K562 (cell line): Measurements from ENCODE around the gene MMP24OS. TPM values are rescaled to one million over a fixed set of nuclear protein-coding genes. Genes with fewer than 3 reads are reported as not detected.

Experiments
- BRCA1 ChIP-seq, 2 experiments: fragments of 450-650 bp in 1 of 2; sonication (generic) in 1 of 2; formaldehyde crosslinking in 1 of 2; IDR thresholded peaks; 2 replicates each; pipeline versions ENCODE4 v1.5.0 to v1.6.1; 2017 to 2020; ENCODE audit warnings: mild to moderate bottlenecking in 1 of 2, missing genetic modification reagents in 1 of 2
- CREM ChIP-seq: IDR thresholded peaks from 2 replicates; pipeline ENCODE4 v1.6.1; 2014; ENCODE audit warnings: antibody characterized with exemption, low read depth
- ELF4 ChIP-seq: fragments of 450-650 bp; formaldehyde crosslinking; IDR thresholded peaks from 2 replicates; pipeline ENCODE4 v1.4.0; 2022; ENCODE audit warnings: missing genetic modification characterization
- GABPA ChIP-seq: fragments of 200-800 bp; sonication (Bioruptor generic); conservative IDR thresholded peaks from 2 replicates; pipeline ENCODE4 v1.6.1; 2016; ENCODE audit warnings: low read depth, missing genetic modification characterization, missing compliant biosample characterization
- NFIC ChIP-seq: fragments of 450-650 bp; IDR thresholded peaks from 2 replicates; pipeline ENCODE4 v1.6.1; 2017; ENCODE audit warnings: mild to moderate bottlenecking, inconsistent platforms
- TOE1 ChIP-seq, 2 experiments: fragments of 450-650 bp in 1 of 2; sonication (generic) in 1 of 2; formaldehyde crosslinking in 1 of 2; IDR thresholded peaks; 2 replicates each; pipeline versions ENCODE4 v1.7.1 to v1.8.0; 2016 to 2022; ENCODE audit warnings: borderline replicate concordance in 2 of 2, mild to moderate bottlenecking in 2 of 2, antibody characterized with exemption in 1 of 2, inconsistent platforms in 1 of 2, low read depth in 1 of 2, missing genetic modification reagents in 1 of 2, moderate library complexity in 1 of 2
- ZBTB17 ChIP-seq: fragments of 450-650 bp; formaldehyde crosslinking; IDR thresholded peaks from 2 replicates; pipeline ENCODE4 v1.4.0; 2020; ENCODE audit warnings: mild to moderate bottlenecking
- ZNF23 ChIP-seq: fragments of 250-450 bp; sonication (Bioruptor Pico); IDR thresholded peaks from 2 replicates; pipeline ENCODE4 v1.4.0; 2020; ENCODE audit warnings: mild to moderate bottlenecking
- ZNF76 ChIP-seq: fragments of 250-450 bp; sonication (Bioruptor Pico); IDR thresholded peaks from 2 replicates; pipeline ENCODE4 v1.4.0; 2020; ENCODE audit warnings: mild to moderate bottlenecking, moderate library complexity, borderline replicate concordance
- polyA plus RNA-seq, 8 experiments: library from polyadenylated mRNA; depleted of rRNA in 4 of 8; stranded (reverse) in 5 of 8; unstranded in 3 of 8; fragments of >200 nt; fragmentation: Nextera tagmentation in 2 of 8; fragmentation: Illumina TruSeq in 1 of 8; extraction: Ambion mirVana in 2 of 8; extraction: Trizol in 1 of 8; gene quantifications; 2 replicates each; pipeline versions ENCODE4 v1.2.1 to v1.2.3, GENCODE V29; 2011 to 2014; ENCODE audit warnings: inconsistent platforms in 1 of 8, missing spikeins in 1 of 8
- total RNA-seq, 7 experiments: library from RNA; depleted of rRNA in 6 of 7; stranded (reverse); fragments of >200 nt in 6 of 7; fragmentation: Illumina TruSeq in 2 of 7; extraction: Trizol in 2 of 7; gene quantifications; 2 replicates each; pipeline versions ENCODE4 v1.2.1 to v1.2.3, GENCODE V29; 2011 to 2021; ENCODE audit warnings: low replicate concordance in 1 of 7
- TF ChIP-seq, protein P1 (sequence below): IDR thresholded peaks from 3 replicates; pipeline ENCODE4 v1.6.1; 2011; ENCODE audit warnings: borderline replicate concordance, mild to moderate bottlenecking, moderate library complexity; ENCODE audit not compliant: insufficient read length; ENCODE audit errors: extremely low read depth
- TF ChIP-seq, protein P2 (sequence below): fragments of 450-650 bp; IDR thresholded peaks from 2 replicates; pipeline ENCODE4 v1.6.1; 2016; ENCODE audit warnings: mild to moderate bottlenecking, moderate library complexity

MMP24OS gene
- total and polyA plus RNA-seq, 9 of the 15 experiments (the other 6 are each of a cell fraction or from before 2014, with no cell fraction given), result 0.92 to 41.5 (median 11.4) TPM

DNA sequence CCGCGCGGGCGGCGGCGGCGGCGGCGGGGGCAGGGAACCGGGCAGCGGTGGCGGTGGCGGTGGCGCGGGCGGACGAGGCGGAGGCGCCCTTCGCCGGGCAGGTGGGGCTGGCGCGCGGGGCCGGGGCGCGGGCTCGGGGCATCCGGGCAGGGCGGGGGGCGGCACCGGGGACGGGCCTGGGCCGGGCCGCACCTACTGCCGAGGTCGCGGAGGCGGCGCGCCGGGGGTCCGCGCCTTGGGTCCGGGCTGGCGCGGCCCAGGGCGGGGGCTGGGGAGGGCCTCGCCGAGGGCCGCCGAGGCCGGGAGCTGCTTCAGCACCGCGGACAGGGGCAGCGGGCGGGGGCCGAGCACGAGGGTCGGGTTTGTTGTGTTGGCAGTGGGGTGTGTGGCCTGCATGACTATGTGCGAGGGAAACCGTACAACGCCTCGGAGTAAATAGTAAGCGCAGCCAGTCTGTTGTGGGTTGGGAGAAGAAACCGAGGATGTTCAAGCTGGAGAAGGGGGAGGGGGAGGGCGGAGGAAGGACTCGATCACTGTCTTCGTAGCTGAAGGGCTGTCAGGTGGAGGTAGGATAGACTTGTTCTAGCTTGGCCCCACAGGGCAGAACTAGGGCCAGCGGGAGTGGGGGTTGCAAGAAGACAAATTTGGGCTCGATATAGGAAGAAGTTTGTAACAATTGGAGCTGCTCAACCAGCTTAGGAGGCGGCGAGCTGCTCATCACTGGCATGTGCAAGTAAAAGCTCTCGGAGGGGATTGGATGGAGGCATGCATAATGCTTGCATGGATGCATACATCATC lies 50.8 kb downstream of the MMP24OS start (continued):
- TF ChIP-seq, protein P1, sequence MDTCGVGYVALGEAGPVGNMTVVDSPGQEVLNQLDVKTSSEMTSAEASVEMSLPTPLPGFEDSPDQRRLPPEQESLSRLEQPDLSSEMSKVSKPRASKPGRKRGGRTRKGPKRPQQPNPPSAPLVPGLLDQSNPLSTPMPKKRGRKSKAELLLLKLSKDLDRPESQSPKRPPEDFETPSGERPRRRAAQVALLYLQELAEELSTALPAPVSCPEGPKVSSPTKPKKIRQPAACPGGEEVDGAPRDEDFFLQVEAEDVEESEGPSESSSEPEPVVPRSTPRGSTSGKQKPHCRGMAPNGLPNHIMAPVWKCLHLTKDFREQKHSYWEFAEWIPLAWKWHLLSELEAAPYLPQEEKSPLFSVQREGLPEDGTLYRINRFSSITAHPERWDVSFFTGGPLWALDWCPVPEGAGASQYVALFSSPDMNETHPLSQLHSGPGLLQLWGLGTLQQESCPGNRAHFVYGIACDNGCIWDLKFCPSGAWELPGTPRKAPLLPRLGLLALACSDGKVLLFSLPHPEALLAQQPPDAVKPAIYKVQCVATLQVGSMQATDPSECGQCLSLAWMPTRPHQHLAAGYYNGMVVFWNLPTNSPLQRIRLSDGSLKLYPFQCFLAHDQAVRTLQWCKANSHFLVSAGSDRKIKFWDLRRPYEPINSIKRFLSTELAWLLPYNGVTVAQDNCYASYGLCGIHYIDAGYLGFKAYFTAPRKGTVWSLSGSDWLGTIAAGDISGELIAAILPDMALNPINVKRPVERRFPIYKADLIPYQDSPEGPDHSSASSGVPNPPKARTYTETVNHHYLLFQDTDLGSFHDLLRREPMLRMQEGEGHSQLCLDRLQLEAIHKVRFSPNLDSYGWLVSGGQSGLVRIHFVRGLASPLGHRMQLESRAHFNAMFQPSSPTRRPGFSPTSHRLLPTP, result no peak
- no peak for TF ChIP-seq BRCA1 (IDR thresholded peaks at IDR 0.05)
- TF ChIP-seq BRCA1 (CRISPR knock-in tag; IDR thresholded peaks at IDR 0.05), result no peak
- no peak for TF ChIP-seq ZNF76 (CRISPR knock-in tag)
- TF ChIP-seq ZBTB17 (CRISPR knock-in tag), result no peak
- TF ChIP-seq NFIC, result no peak
- no peak for TF ChIP-seq TOE1 (IDR thresholded peaks at IDR 0.05; ENCODE audit: borderline replicate concordance)
- no peak for TF ChIP-seq TOE1 (CRISPR knock-in tag; IDR thresholded peaks at IDR 0.05; ENCODE audit: borderline replicate concordance, low read depth)
- TF ChIP-seq CREM, result peak; percentile 27; the same call in 1 of the 2 replicates
- no peak for TF ChIP-seq ZNF23 (CRISPR knock-in tag)
- TF ChIP-seq GABPA, result no peak
- TF ChIP-seq, protein P2, sequence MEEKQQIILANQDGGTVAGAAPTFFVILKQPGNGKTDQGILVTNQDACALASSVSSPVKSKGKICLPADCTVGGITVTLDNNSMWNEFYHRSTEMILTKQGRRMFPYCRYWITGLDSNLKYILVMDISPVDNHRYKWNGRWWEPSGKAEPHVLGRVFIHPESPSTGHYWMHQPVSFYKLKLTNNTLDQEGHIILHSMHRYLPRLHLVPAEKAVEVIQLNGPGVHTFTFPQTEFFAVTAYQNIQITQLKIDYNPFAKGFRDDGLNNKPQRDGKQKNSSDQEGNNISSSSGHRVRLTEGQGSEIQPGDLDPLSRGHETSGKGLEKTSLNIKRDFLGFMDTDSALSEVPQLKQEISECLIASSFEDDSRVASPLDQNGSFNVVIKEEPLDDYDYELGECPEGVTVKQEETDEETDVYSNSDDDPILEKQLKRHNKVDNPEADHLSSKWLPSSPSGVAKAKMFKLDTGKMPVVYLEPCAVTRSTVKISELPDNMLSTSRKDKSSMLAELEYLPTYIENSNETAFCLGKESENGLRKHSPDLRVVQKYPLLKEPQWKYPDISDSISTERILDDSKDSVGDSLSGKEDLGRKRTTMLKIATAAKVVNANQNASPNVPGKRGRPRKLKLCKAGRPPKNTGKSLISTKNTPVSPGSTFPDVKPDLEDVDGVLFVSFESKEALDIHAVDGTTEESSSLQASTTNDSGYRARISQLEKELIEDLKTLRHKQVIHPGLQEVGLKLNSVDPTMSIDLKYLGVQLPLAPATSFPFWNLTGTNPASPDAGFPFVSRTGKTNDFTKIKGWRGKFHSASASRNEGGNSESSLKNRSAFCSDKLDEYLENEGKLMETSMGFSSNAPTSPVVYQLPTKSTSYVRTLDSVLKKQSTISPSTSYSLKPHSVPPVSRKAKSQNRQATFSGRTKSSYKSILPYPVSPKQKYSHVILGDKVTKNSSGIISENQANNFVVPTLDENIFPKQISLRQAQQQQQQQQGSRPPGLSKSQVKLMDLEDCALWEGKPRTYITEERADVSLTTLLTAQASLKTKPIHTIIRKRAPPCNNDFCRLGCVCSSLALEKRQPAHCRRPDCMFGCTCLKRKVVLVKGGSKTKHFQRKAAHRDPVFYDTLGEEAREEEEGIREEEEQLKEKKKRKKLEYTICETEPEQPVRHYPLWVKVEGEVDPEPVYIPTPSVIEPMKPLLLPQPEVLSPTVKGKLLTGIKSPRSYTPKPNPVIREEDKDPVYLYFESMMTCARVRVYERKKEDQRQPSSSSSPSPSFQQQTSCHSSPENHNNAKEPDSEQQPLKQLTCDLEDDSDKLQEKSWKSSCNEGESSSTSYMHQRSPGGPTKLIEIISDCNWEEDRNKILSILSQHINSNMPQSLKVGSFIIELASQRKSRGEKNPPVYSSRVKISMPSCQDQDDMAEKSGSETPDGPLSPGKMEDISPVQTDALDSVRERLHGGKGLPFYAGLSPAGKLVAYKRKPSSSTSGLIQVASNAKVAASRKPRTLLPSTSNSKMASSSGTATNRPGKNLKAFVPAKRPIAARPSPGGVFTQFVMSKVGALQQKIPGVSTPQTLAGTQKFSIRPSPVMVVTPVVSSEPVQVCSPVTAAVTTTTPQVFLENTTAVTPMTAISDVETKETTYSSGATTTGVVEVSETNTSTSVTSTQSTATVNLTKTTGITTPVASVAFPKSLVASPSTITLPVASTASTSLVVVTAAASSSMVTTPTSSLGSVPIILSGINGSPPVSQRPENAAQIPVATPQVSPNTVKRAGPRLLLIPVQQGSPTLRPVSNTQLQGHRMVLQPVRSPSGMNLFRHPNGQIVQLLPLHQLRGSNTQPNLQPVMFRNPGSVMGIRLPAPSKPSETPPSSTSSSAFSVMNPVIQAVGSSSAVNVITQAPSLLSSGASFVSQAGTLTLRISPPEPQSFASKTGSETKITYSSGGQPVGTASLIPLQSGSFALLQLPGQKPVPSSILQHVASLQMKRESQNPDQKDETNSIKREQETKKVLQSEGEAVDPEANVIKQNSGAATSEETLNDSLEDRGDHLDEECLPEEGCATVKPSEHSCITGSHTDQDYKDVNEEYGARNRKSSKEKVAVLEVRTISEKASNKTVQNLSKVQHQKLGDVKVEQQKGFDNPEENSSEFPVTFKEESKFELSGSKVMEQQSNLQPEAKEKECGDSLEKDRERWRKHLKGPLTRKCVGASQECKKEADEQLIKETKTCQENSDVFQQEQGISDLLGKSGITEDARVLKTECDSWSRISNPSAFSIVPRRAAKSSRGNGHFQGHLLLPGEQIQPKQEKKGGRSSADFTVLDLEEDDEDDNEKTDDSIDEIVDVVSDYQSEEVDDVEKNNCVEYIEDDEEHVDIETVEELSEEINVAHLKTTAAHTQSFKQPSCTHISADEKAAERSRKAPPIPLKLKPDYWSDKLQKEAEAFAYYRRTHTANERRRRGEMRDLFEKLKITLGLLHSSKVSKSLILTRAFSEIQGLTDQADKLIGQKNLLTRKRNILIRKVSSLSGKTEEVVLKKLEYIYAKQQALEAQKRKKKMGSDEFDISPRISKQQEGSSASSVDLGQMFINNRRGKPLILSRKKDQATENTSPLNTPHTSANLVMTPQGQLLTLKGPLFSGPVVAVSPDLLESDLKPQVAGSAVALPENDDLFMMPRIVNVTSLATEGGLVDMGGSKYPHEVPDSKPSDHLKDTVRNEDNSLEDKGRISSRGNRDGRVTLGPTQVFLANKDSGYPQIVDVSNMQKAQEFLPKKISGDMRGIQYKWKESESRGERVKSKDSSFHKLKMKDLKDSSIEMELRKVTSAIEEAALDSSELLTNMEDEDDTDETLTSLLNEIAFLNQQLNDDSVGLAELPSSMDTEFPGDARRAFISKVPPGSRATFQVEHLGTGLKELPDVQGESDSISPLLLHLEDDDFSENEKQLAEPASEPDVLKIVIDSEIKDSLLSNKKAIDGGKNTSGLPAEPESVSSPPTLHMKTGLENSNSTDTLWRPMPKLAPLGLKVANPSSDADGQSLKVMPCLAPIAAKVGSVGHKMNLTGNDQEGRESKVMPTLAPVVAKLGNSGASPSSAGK, result peak; percentile 48; the same call in 1 of the 2 replicates
- no peak for TF ChIP-seq ELF4 (CRISPR knock-in tag)
